Colonic mucosa (tissue), 4 donors: ENCODE data around the gene CAPS2. TPM values are rescaled to one million over a fixed set of nuclear protein-coding genes. Genes with fewer than 3 reads are reported as not detected.

ENCODE experiments used
- DNase-seq: peaks from one replicate; pipeline ENCODE4 v3.0.0-alpha.2; 2020
- H3K27ac ChIP-seq: fragments of 200-600 bp; one replicate; pipeline ENCODE4 v1.8.0; 2021
- H3K27me3 ChIP-seq: fragments of 200-600 bp; one replicate; pipeline ENCODE4 v1.8.0; 2021
- H3K36me3 ChIP-seq: fragments of 200-600 bp; one replicate; pipeline ENCODE4 v1.8.0; 2021
- H3K4me1 ChIP-seq: fragments of 200-600 bp; one replicate; pipeline ENCODE4 v1.8.0; 2021; ENCODE audit warnings: mild to moderate bottlenecking
- H3K4me3 ChIP-seq: fragments of 200-600 bp; one replicate; pipeline ENCODE4 v1.8.0; 2021
- H3K9ac ChIP-seq, 2 donors: one replicate each; pipeline ENCODE4 v1.7.0; 2013; ENCODE audit warnings: control low read depth in 2 of 2, low read depth in 2 of 2, low read length in 2 of 2
- H3K9me3 ChIP-seq: fragments of 200-600 bp; one replicate; pipeline ENCODE4 v1.8.0; 2021
- CTCF ChIP-seq: fragments of 200-600 bp; IDR thresholded peaks from one replicate; pipeline ENCODE4 v1.8.0; 2022; ENCODE audit warnings: antibody characterized with exemption, mild to moderate bottlenecking
- intact Hi-C: fragments of 100-400 bp; cut with DNase I; formaldehyde crosslinking; loops from one replicate; pipeline ENCODE4 v1.14.1; 2022
- total RNA-seq, 2 donors: library from RNA; stranded (reverse); fragmentation: NEBNext Ultra II Directional in 1 of 2; extraction: Animal tissue kit (Norgen Biotek cat#: 25700) in 1 of 2; gene quantifications; one replicate each; pipeline ENCODE4 v1.2.1, GENCODE V29; 2021
- donor health status: healthy.
- donor health status: DM: no; HTN: no; CAD: no.
- donor health status: DM: no; HTN: no; CAD: no.

The CAPS2 gene
- total RNA-seq, 2 donors from 2014 or later: 1.5 to 2.6 TPM

GRCh38 chr12:75270157-75270556 lies 60.0 kb downstream of the CAPS2 start:
- no peak overlapping the region for H3K4me3 ChIP-seq
- H3K4me1 ChIP-seq: no peaks in the 10 kb centered on the region
- no peak for DNase-seq
- H3K9ac ChIP-seq: no peak overlapping the region
- TF ChIP-seq CTCF: no peak
- no peaks in the 10 kb centered on the region for H3K9me3 ChIP-seq
- no peak overlapping the region for H3K27ac ChIP-seq
- intact Hi-C loops: no loop called here
- H3K27me3 ChIP-seq: no peaks in the 10 kb centered on the region
- no peaks in the 10 kb centered on the region for H3K36me3 ChIP-seq

- no peaks in the 10 kb centered on the region for H3K36me3 ChIP-seq
- no peaks in the 10 kb centered on the region for H3K27me3 ChIP-seq
- no peak overlapping the region for H3K27ac ChIP-seq
- no peaks in the 10 kb centered on the region for H3K4me1 ChIP-seq
- no peak overlapping the region for H3K9ac ChIP-seq
- TF ChIP-seq CTCF: no peak
- H3K9me3 ChIP-seq: no peaks in the 10 kb centered on the region
- intact Hi-C loops: no loop called here
- no peak for DNase-seq
- H3K4me3 ChIP-seq: no peak overlapping the region
These were observed 60.9 kb downstream of the CAPS2 start for GRCh38 chr12:75269209-75269608.

DNA sequence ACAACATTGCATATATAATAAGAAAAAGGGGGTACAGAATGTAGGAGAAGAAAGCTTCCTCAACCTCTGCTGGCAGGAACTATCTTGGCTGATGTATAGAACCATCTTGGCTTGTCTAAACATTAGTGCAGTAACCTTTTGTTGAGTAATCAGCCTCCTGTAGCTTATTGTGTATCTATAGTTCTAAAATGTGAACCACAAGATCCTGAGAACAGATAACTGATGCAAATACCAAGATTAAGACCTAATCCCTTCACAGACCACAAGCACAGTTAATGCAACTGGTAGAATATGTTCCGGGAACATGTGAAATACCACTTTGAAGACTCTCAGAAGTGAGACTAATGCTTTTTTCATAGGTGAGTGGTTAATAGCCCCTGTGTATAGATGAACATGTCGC lies 69.8 kb downstream of the CAPS2 start:
- no peak for DNase-seq
- Histone ChIP-seq H3K27ac (no peak overlapping the region), H3K4me3 (no peak overlapping the region), H3K36me3 (no peaks in the 10 kb centered on the region), H3K9ac (no peak overlapping the region), H3K9me3 (no peaks in the 10 kb centered on the region), H3K4me1 (no peaks in the 10 kb centered on the region), H3K27me3 (no peaks in the 10 kb centered on the region)
- no peak for TF ChIP-seq CTCF
- intact Hi-C loops: no loop called here

DNA sequence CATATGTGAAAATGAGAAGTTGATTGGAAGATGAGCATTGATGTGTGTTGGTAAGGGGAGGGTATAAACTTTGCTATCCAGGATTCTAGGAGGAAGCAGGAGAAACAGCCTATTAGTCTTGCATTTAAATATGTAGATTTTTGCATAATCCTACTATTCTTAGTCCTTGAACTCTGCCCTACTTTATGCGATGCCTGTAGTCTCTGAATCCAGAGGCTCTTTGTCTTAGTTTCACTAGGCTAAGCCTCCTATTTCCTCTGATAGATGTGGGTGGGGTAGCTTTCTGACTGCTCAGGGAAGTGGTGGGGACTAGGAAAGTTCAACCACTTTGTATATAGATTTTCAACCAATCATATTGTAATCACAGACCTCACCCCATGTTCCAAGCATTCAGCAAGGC lies 71.0 kb downstream of the CAPS2 start:
- Histone ChIP-seq H3K27ac (no peak overlapping the region), H3K4me3 (no peak overlapping the region), H3K4me1 (no peaks in the 10 kb centered on the region), H3K27me3 (no peaks in the 10 kb centered on the region), H3K9me3 (no peaks in the 10 kb centered on the region), H3K36me3 (no peaks in the 10 kb centered on the region), H3K9ac (no peak overlapping the region)
- DNase-seq: no peak
- no peak for TF ChIP-seq CTCF
- intact Hi-C loops: no loop called here

- H3K9me3 ChIP-seq: no peaks in the 10 kb centered on the region
- H3K27me3 ChIP-seq: no peaks in the 10 kb centered on the region
- H3K4me1 ChIP-seq: no peaks in the 10 kb centered on the region
- TF ChIP-seq CTCF: no peak
- H3K27ac ChIP-seq: no peak overlapping the region
- H3K9ac ChIP-seq: no peak overlapping the region
- no peak overlapping the region for H3K4me3 ChIP-seq
- intact Hi-C loops: no loop called here
- no peak for DNase-seq
- H3K36me3 ChIP-seq: no peaks in the 10 kb centered on the region
These were observed 72.6 kb downstream of the CAPS2 start for GRCh38 chr12:75257510-75257909.

DNA sequence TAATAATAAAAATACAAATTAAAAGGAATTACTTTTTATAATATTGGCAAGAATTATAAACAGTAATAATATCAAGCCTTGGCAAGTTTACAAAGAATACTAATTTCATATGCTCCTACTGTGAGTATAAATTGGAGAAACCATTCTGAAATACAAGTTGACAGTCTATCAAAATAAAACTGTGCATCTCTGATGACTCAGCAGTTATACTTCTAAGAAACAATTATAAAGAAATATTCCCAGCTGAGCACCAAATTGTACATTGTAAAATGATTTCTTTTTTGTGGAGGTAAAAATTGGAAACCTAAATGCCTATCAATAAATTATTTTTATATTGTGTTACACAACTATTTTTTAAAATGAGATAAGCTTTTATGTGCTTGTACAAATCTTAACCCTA lies 85.0 kb downstream of the CAPS2 start:
- intact Hi-C loops: no loop called here
- DNase-seq: no peak
- H3K9ac ChIP-seq: no peak overlapping the region
- no peaks in the 10 kb centered on the region for H3K27me3 ChIP-seq
- no peak overlapping the region for H3K27ac ChIP-seq
- TF ChIP-seq CTCF: no peak
- H3K4me1 ChIP-seq: no peaks in the 10 kb centered on the region
- no peaks in the 10 kb centered on the region for H3K36me3 ChIP-seq
- no peak overlapping the region for H3K4me3 ChIP-seq
- H3K9me3 ChIP-seq: no peaks in the 10 kb centered on the region
